Transverse colon (tissue), 4 donors: ENCODE data around the gene SLC5A5.

ENCODE experiments used
- CTCF ChIP-seq, 5 experiments: fragments of 200-600 bp in 3 of 5; fragments of 450-650 bp in 2 of 5; sonication (generic) in 3 of 5; IDR thresholded peaks; 1 replicate in 2 of 5; 2 replicates in 3 of 5; pipeline ENCODE4 v1.5.1; 2016 to 2017; ENCODE audit warnings: antibody characterized with exemption in 5 of 5, inconsistent platforms in 3 of 5, mild to moderate bottlenecking in 2 of 5, moderate library complexity in 1 of 5
- EP300 ChIP-seq: sonication (generic); formaldehyde crosslinking; IDR thresholded peaks from one replicate; pipeline ENCODE4 v1.6.1; 2017; ENCODE audit warnings: antibody characterized with exemption, low read depth
- POLR2A ChIP-seq: fragments of 450-650 bp; IDR thresholded peaks from one replicate; pipeline ENCODE4 v1.6.1; 2016; ENCODE audit warnings: antibody characterized with exemption, mild to moderate bottlenecking, moderate library complexity
- POLR2AphosphoS5 ChIP-seq, 3 donors: sonication (generic); formaldehyde crosslinking; IDR thresholded peaks; one replicate each; pipeline ENCODE4 v1.6.1; 2016; ENCODE audit warnings: antibody characterized with exemption in 3 of 3

GRCh38 chr19:17929056-17929455 lies 57.3 kb downstream of the SLC5A5 start:
- TF ChIP-seq POLR2A = no peak
- no peak for TF ChIP-seq CTCF (IDR thresholded peaks at IDR 0.05)
- TF ChIP-seq EP300 = no peak
- TF ChIP-seq POLR2AphosphoS5 (IDR thresholded peaks at IDR 0.05) = no peak
